Measurements from ENCODE around the gene IL3RA. TPM values are rescaled to one million over a fixed set of nuclear protein-coding genes. Genes with fewer than 3 reads are reported as not detected.
"Not testable (repeated sequence)": the region's sequence is repeated elsewhere in the genome, so short reads cannot be mapped to it uniquely, and the experiment has no call there.

The IL3RA gene
- polyA plus RNA-seq, 1 donor = 17.6 TPM

GRCh38 chrX:1421433-1422134 is 85.0 kb downstream of the IL3RA start:
- DNase-seq = no peak

DNA sequence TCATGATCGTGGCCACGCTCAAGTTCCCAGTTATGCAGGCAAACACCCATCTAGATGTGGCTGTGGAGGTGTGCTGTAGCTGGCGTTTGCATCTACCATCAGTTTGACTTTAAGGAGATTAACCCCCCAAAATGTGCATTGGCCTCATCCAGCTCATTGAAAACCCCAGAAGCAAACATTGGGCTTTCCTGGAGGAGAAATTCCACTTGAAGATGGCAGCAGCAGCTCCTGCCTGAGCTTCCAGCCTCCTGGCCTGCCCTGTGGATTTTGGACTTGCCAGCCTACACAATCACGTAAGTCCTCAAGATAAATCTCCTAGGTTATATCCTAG is 85.5 kb downstream of the IL3RA start:
- DNase-seq = no peak

DNA sequence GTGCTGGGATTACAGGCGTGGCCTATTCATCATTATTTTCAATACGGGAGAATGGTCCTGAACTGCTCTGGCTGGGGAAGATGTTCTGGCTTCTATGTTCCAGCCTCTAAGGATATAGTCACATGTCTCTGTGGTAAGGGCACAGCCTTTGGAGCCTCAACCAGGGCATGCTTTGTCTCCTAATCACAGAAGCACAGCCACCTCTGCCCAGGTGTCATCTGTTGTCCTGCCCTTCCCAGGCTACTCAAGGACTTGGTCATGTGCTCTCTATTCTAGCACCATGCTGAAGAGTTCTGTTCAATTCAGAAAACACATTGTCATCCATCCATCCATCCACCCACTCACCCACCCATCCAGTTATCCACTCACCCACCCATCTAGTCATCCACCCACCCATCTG is 86.6 kb downstream of the IL3RA start:
- no peak for DNase-seq

GRCh38 chrX:1424147-1424851 is 87.7 kb downstream of the IL3RA start:
- DNase-seq = no peak

DNA sequence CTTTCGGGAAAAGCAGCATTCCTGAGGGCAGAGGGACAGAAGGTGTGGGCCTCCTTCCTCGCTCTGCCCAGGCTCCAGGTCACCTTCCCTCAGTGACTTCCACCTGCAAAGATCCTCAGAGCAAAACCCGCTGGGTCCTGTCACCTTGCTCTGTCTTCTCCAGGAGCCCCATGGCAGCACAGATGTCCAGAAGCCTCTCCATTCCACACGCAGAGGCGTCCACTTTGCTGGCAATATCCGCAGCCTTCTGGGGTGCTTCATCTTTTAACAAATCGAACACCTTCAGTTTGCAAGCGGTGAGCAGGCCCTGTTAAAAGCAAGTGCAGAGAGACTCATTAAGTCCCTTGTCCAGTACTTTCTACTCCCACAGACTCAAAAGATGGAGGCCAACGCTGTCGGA is 88.8 kb downstream of the IL3RA start:
- no peak for DNase-seq

GRCh38 chrX:1426321-1426720 is 89.7 kb downstream of the IL3RA start:
- DNase-seq = not testable (repeated sequence)

- DNase-seq = no peak
These were observed 91.2 kb downstream of the IL3RA start for GRCh38 chrX:1427756-1428155.

GRCh38 chrX:1430451-1430850 is 93.9 kb downstream of the IL3RA start:
- DNase-seq = no peak

Other genes with a start within 250 kb of the IL3RA start
- gene CRLF2, start 124.1 kb upstream of the IL3RA start, polyA plus RNA-seq (ENCODE audit: insufficient read length) = 0.12 TPM
- gene CSF2RA, start 68.0 kb upstream of the IL3RA start, polyA plus RNA-seq (ENCODE audit: insufficient read length) = 3.9 TPM
- 438 TPM for gene SLC25A6, start 55.3 kb downstream of the IL3RA start, polyA plus RNA-seq (ENCODE audit: insufficient read length)
- 37.1 TPM for gene ASMTL, start 116.1 kb downstream of the IL3RA start, polyA plus RNA-seq (ENCODE audit: insufficient read length)
- 0.73 TPM for gene P2RY8, start 200.4 kb downstream of the IL3RA start, polyA plus RNA-seq (ENCODE audit: insufficient read length)

Data from left kidney (tissue), 2 donors.